HK-2 (cell line): Measurements from ENCODE around the gene SEC31B.

Experiments
- DNase-seq: peaks from one replicate; pipeline ENCODE4 v3.0.0-alpha.2; 2018; ENCODE audit not compliant: unreplicated experiment

SEC31B gene

DNA sequence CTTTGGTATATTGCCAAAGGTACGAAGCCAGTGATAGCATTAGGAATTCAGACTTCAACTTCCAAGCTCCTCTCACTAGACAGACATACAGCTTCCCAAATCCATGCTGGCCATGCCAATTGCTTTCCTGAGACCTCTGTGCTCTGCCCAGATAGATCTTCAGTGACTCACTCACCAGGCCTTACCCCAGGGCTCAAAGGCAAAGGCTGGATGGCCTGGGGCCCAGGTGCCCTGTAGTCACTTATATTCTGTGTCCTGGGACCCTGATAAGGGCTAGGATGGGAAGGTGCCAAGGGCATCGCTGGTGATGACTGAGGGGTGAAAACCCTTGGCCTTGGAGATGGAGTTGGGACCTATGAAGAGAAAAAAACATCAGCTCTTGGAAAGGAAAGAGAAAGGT lies 29.1 kb downstream of the SEC31B start:
- DNase-seq, result no peak

DNA sequence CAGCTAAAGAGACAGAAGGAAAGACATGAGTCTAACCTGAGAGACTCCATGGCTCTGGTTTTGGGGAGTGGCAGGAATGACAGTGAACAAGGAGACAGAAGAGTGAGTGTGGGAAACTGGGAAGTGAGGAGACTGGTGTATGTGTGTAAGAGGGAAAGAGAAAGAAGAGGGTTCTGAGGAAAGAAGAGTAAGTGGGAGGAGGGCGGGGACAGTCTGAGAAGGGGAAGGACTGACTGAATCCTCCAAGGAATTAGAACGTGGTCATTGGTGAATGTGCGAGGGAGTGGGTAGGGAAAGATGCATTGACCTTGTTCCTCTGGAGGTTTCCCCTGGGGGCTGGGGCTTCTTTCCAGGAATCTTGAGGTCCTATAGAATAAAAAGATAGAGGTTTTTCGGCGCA lies 30.3 kb downstream of the SEC31B start:
- no peak for DNase-seq

DNA sequence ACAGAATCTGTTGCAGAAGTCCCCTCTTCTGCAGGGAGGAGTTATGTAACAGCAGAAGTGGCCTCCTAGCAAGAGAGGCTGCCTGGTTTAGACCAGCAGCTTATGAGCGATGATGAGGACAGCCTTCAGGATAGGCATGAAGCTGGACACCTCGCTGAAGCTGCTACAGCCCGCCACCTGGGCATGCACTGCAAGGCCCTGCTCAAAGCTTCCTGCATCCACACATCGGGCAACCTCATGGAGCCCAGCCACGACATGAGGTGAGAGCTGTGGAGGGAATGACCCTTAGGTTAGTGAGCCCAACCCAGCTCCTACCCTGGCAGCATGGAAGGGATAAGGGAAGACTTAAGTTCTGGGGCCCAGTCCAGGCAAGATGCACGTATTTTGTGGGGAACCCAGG lies 32.1 kb downstream of the SEC31B start:
- DNase-seq, result no peak

DNA sequence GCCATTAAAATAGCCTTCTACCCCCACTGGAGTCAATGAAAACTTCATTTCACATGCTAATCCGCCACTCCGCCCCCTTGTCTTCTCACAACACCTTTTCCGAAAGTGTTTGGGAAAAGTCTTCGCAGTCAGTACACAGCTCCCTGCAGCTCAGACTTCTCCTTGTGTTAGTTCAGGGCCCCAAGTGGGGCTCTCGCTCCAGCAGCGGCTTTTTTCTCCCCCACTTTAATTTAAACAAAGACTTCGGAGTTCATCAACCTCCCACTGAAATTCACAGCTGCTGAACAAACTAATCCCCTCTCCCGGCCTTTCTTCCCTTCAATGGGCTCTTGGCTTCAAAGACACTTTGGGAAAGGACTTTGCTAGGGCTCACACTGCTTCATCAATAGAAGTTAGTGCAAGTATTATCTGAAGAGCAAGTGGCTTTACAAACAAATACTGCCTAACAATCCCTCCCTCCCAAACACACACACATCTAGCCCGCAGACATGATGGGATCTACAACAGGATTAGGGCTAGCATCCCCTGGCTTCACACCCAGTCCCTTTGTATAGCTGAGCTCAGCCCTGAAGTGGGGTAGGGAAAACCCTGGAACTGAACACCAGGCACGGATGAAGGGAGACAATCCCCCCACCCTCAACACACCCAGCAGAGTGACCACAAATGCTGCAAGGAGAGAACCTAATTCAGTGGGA lies 33.7 kb downstream of the SEC31B start:
- DNase-seq, result no peak

DNA sequence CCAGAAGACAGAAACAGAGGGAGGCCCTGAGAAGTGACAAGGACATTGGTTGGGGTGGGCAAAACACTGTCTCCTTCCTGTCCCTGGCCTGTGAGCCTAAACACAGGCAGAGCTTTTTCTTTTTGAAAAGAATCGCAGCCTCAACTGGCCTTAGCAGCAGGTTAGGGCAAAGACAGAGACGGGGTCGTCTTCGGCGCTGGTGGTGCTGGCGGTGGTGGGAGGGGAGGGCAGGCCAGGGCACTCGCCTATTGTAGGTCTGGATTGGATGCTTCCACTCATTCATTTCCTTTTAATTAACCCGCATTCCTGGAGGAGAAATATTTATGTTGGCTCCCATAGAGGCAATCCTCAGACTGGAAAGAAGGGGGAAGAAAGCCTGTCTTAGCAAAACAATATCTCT lies 34.3 kb downstream of the SEC31B start:
- DNase-seq, result no peak

DNA sequence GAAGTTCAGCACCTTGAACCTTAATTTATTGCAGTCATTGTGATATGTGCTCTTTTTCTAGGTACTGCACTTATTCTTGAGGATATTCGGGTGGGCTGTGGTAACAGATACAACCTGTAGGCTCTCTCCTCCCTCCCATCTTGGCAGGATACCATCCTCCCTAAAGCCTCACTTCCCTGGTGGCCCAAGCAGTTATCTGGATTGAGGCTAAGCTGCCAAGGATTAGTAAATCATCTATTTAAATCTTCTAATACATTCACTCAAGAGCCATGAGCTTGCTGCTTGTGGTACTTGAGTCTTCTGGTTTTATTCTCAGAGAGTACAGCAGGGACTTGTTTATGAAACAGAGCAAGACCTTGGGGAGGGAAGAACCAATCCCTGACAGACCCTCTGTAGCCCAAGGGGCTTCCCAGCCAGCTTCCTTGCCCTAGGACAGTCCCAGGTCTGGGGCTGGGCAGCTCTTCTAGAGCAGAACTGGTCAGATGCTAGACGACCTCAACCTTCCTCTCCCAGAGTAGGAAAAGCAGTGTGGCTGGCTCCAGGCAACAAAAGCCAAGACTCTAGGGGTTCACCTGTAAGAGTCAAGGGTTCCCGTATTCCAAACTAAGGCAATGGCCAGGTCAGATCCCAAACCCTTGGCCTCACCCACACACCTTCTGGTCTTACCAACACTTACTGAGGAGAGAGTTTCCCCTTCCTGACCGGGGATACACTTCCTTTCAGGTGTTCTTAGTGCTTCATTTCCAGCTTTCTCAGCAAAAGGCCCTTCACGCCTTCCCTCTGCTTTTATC lies 35.6 kb downstream of the SEC31B start:
- no peak for DNase-seq

DNA sequence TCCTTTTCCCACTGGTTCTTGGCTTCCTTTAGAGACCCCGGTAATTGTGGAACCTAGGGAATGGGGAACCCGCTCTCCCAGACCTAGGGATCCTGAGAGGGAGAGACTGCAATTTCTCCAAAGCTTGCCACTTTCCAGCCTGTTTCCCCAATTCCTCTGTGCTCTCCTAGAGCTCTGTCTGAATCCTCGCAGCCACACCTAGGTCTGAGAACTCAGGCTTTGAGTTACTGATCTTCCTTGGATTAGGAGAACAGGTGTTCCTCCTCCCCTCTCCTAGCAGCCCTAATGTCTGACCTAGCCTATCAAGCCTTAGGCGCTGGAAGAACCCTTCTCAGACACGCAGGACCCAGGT lies 36.9 kb downstream of the SEC31B start:
- DNase-seq, result no peak

DNA sequence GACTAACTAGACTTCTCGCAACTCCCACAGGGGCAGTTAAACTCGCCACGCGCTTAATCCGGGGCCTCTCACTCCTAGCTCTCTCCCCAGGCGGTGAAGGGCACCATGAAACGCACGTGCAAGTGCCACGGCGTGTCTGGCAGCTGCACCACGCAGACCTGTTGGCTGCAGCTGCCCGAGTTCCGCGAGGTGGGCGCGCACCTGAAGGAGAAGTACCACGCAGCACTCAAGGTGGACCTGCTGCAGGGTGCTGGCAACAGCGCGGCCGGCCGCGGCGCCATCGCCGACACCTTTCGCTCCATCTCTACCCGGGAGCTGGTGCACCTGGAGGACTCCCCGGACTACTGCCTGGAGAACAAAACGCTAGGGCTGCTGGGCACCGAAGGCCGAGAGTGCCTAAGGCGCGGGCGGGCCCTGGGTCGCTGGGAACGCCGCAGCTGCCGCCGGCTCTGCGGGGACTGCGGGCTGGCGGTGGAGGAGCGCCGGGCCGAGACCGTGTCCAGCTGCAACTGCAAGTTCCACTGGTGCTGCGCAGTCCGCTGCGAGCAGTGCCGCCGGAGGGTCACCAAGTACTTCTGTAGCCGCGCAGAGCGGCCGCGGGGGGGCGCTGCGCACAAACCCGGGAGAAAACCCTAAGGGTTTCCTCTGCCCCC lies 37.4 kb downstream of the SEC31B start:
- peak; percentile 78 for DNase-seq

DNA sequence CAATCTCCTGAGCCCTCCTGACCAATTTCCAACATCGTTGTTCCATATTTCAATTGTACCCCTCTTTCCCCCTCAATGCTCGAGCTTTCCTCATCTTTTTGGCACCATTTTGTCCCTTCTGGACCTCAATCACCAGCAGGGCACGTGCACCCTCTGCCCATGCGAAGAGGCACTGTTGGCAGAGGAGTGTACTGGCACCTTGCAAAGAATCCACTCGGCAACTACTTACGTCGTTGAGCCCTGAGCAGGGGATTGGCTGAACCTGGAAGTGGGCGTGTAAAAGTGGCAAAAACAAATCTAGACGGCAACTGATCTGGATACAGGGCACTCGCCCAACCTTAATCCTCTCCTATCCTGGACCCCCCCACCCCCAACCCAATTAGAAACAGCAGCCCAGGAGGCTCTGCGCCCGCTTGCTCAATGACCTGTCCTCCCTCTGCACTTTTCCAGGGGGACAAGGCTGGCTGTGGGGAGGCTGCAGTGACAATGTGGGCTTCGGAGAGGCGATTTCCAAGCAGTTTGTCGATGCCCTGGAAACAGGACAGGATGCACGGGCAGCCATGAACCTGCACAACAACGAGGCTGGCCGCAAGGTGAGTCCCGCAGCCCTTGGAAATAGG lies 38.1 kb downstream of the SEC31B start:
- DNase-seq, result peak; percentile 94

DNA sequence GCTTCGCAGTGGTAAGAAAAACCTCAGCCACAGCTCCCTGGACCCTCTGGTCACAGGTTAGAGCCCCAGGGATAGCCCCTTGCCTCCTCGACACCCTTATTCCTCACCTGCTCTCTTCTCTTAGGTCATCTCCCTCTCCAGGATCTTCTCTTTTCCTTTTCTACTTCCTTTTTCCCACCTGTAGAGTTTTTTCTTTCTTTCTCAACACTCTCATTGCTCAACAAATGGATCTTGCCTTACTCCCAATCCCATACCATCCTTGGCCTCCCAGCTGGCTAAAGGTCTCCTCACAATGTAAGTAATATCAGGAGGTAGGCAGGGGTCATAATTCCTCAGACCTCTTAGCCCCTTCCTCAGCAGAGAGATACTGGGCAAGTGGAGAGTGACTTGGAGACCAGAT lies 39.7 kb downstream of the SEC31B start:
- no peak for DNase-seq

DNA sequence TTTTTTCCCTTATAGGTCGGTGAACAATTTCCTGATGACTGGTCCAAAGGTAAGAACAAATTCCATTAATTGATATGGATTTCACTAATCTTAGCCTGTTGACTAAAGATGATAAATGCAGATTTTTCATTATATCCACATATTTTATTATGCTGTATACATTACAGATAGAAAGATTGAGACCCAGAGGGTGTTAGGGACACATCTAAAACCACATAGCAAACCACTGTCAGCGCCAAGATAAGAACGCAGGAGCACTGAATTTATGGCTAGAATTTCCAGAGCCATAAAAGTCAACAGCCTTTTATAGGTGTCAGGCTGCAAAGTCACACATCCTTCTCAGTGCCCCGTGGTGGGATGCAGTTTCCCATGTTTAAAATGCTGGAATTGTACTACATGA lies 40.6 kb downstream of the SEC31B start:
- no peak for DNase-seq

DNA sequence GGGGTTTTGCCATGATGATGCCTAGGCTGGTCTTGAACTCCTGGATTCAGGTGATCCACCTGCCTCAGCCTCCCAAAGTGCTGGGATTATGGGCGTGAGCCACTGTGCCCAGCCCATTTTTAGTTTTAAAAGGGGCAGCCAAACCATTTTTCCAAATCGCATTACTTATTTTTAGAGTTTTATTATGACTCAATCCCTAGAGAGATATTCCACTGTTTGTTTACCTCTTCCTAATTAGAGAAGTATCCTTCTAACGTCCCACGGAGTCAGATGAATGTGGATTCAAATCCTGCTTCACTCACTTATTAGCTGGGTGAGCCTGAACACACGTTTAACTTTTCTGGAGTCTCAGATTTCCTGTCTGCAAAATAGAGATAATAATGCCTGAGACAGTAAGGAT lies 41.7 kb downstream of the SEC31B start:
- DNase-seq, result no peak

DNA sequence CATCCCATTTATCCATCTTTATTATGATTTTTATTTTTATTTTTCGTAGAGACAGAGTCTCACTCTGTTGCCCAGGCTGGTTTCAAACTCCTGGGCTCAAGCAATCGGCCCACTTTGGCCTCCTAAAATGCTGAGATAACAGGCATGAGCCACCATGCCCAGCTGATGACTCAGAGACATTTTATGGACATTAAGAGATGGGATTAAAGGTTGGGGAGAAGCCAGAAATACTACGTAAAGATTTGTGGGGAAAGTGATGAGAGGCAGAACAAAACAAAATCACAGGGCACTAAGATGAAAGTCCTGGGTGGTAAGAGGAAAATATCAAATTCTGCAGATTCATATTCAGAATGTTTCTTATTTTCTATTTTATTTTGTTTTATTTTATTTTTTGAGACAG lies 49.3 kb downstream of the SEC31B start:
- DNase-seq, result no peak

DNA sequence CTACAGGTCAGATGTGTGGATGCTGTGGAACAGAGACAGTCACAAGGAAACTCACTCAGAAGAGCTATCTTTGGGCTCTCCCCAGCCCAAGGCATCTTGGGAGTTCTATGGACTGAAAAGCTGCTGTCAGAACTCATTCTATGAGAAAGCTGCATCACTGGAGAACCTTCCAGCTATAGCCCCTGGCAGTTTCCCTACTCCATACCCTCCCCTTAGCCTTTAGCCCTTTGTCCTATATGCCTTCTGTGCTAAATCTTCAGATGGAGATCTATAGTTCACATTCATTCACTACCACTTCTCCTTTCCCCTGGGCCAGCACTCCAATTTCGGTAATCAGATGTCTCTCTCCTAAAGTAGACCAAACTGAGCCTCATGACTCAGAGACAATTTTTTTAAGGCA lies 49.9 kb downstream of the SEC31B start:
- no peak for DNase-seq

DNA sequence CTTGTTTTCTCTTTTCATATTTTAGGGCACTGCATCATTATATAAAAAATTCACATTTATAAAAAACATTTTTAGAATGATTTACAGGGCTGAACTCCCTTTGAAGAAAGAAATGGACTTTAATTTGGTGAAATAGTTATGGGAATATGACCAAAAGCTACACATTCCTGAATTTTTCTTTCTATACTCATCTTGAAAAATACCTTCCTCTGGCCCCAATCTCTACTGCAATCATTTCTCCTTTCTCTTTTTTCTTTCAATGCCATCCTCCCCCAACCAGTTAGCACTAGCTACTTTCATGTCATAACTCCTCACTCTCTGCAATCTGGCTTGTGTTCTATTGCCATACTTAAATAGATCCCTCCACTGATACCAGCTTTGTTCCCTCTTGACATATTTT lies 50.7 kb downstream of the SEC31B start:
- no peak for DNase-seq

DNA sequence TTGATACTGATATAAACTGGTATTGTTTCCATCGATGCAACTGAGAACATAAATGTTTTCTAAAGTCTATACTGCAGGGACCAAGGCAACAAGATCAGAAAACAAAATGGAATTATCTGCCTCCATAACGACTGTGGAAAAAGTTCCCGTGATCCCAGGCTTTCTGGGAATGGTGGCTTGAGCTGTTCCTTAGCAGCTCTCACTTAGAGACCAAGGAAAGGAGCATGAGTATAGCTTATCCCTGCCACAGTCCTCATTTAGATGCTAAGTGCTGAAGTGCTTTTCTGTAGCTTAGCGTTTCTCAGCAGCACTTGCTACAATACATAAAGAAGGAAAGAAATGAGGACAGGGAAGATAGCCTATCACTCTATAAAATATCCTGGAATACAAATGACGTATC lies 51.3 kb downstream of the SEC31B start:
- no peak for DNase-seq

DNA sequence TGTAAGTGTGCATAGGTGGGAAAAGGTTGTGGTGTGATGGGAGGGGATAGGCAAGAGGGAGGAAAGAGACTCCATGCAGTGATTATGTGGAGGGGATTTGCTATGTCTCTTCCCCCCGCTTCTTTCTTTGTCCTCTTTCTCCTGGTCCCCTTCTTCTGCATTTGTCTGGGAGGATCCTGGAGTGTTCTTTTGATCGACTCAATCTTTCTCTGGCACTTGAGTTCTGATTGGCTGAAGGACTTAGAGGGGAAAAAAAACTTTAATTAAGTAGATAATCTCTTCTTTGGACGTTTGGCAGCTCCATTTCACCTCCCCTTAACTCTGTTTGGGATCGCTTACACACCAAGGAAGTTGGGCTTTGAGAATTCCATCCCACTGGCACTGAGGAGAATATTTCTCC lies 57.0 kb downstream of the SEC31B start, which contains the start of gene WNT8B:
TSS of gene WNT8B (plus strand) at position 301 of the 400 bp plus-strand sequence. CDS start 160 bp downstream, outside the sequence.
- DNase-seq, result no peak

DNA sequence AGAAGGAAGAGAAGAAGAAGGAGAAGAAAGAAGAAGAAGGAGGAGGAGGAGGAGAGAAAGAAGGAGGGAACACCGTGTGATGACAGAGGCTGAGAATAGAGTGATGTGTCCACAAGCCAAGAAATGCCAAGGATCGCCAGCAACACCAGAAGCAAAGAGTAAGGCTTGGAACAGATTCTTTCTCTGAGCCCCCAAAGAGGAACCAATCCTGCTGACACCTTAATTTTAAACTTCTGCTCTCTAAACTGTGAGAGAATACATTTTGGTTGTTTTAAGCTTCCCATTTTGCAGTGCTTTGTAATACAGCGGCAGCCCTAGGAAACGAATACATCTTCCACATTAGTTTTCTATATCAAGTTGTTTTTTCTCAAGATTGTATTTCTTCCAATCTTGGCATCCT lies 70.7 kb downstream of the SEC31B start:
- no peak for DNase-seq

DNA sequence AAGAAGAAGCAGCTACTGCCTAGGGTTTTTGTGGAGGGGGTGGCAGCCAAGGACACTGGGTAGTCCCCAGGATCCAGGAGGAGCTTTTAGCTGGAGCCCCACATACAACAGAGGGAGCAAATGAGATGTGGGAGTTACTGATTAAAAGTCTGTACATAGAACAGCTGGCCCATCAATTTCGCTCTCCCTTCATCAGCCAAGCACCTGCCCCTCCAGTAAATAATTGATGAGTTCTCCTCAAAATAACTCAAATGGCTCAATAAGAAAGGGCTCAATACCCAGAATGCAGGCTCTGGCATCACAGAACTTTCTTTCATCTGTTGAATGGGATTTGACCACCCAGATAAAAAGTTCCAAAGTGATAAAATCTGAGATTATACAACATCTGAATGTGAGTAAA lies 72.0 kb downstream of the SEC31B start:
- DNase-seq, result no peak

DNA sequence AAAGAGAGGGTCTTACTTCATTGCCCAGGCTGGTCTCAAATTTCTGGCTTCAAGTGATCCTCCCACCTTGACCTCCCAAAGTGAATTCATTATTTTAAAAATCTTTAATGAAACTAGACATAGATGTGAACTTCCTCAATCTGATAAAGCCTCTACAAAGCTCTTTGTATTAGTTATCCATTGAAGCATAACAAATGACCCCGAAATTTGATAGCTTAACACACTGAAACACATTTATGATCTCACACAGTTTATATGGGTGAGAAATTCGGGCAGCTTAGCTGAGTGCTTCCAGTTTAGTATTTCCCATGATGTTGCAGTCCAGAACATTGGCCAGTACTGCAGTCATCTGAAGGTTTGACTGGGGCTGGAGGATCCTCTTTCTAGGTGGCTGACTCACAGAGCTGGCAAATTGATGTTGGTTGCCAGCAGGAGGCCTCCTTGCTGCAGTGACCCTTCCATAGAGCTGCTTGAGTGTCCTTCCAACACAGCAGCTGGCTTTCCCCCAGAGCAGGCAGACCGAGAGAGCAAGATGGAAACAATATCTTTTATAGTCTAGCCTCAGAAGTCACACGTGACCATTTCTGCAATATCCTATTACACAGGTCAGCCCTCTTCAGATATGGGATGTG lies 73.4 kb downstream of the SEC31B start:
- no peak for DNase-seq

DNA sequence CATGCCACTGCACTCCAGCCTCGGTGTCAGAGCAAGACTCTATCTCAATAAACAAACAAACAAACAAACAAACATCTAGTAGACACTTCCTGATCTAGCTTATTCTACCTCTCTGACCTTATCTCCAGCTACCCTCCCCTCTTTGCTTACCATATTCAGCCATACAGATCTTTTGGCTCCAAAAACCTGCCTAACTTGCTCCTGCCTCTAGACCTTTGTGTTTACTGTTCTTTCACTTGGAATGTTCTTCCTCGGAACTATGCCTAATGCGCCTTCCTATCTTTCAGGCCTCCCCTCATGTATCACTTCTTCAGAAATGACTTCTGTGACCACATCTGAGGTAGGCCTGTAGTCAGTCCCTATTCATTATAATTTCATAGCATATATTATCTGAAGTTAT lies 77.1 kb downstream of the SEC31B start:
- no peak for DNase-seq

DNA sequence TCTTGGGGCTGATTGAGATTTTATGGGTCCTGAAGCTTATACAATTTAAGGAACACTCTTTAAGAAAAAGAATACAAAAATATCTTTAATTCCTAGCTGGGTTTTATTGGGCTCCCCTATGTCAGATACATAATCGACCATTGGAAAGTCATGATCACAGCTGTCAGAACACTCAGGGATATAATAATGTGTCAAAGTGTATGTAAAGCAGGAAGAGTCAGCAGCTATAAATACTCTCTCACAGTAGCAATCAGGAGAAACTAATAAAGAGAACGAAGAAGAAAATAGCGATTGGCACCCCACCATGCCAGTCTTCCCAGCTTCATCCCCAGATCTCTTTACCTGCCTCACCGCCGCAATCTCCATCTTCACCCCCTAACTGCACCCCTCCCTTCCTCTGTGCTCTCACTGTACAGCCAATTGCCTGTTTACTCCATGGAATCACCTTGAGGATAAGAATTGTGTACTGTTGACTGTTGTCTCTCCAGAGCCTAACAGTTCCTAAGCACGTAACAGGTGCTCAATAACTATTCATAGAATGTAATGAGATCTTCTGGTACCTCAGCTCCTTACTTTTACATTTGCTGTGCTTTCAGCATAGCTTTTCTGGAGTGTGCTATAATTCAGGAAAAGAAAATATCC lies 80.9 kb downstream of the SEC31B start:
- DNase-seq, result no peak
